Measurements from ENCODE around the gene CUX1. TPM values are rescaled to one million over a fixed set of nuclear protein-coding genes. Genes with fewer than 3 reads are reported as not detected.

Gene CUX1
- total and polyA plus RNA-seq, 10 of the 15 experiments (the other 5 are each of a cell fraction or from before 2014, with no cell fraction given) = 6.1 to 48.6 (median 25.9) TPM

DNA sequence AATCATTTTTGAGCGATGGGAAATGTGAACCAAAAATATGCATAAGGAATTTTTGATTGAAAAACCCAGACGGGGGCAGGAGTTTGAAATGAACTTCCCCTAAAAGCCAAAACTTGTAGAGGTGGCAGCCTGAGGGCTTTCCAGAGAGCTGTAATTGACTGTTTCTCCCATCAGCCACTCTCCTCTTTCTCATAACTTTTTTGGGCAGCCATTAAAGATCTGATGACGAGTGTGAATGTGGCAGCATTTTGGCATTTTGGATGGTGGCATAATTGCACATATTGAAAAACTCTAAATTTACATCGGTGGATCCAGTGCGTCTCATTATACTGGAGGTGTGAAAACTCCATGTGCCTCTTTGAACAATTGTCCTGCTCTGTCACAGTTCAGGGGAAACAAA lies 159.0 kb downstream of the CUX1 start:
- BruUV-seq (replicated peaks) = no TSS peak
- FAIRE-seq (no peak), ATAC-seq (no peak), DNase-seq (ENCODE audit: low read depth, low spot score) (no peak)
- no peaks in the 10 kb centered on the region; the same call in none of the 2 replicates for H3K79me2 ChIP-seq (ENCODE audit: control insufficient read depth, insufficient read depth, low read length)
- peaks cover 2% of the 10 kb centered on the region; the same call in 2 of the 3 replicates for H3K9me3 ChIP-seq (replicated peaks; ENCODE audit: control insufficient read depth, insufficient read depth, low read length)
- H3K4me2 ChIP-seq (ENCODE audit: control insufficient read depth, insufficient read depth) = no peak overlapping the region
- no peak for TF ChIP-seq HDAC6 (IDR thresholded peaks at IDR 0.05; ENCODE audit: unreplicated experiment)
- TF ChIP-seq STAT1 (conservative IDR thresholded peaks at IDR 0.05) = no peak
- no peak for TF ChIP-seq KAT2A (conservative IDR thresholded peaks at IDR 0.05; ENCODE audit: control insufficient read depth, low read depth, low read length)
- no peak overlapping the region for H3K9ac ChIP-seq (ENCODE audit: control insufficient read depth, insufficient read depth, low read length)
- ChIA-PET SMC1A (ENCODE audit: uncharacterized antibody, unreplicated experiment) (interaction anchor here (0.6 to 4.5 kb wide), 9 partner anchors 9 to 157 kb away, joined by 3 to 29 read pairs (median 3); no protein-coding TSS in a partner anchor), POLR2A (interaction anchor here (0.6 to 0.7 kb wide), 4 partner anchors 22 to 410 kb away, joined by 3 to 11 read pairs (median 8); no protein-coding TSS in a partner anchor), CTCF (interaction anchor here (0.5 to 2.2 kb wide), 5 partner anchors 9 to 287 kb away, joined by 3 to 6 read pairs (median 3); no protein-coding TSS in a partner anchor), RAD21 (ENCODE audit: unreplicated experiment) (interaction anchor here (0.7 to 2.4 kb wide), 7 partner anchors 10 to 145 kb away, joined by 3 to 11 read pairs (median 4); no protein-coding TSS in a partner anchor)
- in situ Hi-C loops (cut with MboI) (no loop called here), intact Hi-C loops (cut with micrococcal nuclease; ENCODE audit: unreplicated experiment) (no loop called here)
- H3K4me1 ChIP-seq (ENCODE audit: control insufficient read depth, insufficient read depth, low read length) = peaks cover 22% of the 10 kb centered on the region
- H3K27ac ChIP-seq (ENCODE audit: control insufficient read depth, insufficient read depth) = no peak overlapping the region
- no peak overlapping the region for H2AFZ ChIP-seq (ENCODE audit: control insufficient read depth, low read depth, low read length)
- H3K27me3 ChIP-seq (replicated peaks in 1 of 2; ENCODE audit: control insufficient read depth in 2 of 2, insufficient read depth in 2 of 2, low read length in 1 of 2) = no peaks in the 10 kb centered on the region; a peak in 1 of 4 replicates
- H4K20me1 ChIP-seq (ENCODE audit: control insufficient read depth, insufficient read depth) = no peaks in the 10 kb centered on the region
- H3K36me3 ChIP-seq (ENCODE audit: control insufficient read depth in 2 of 2, insufficient read depth in 2 of 2, low read length in 1 of 2) = peaks cover 0 to 7% of the 10 kb centered on the region in 2 experiments; a peak in 3 of 4 replicates
- 46% methylated on average over 5 of the region's 5 CpGs for WGBS (ENCODE audit: insufficient coverage, insufficient replicate concordance, low lambda C conversion rate, missing lambda C conversion rate)
- H3K4me3 ChIP-seq = no peak overlapping the region

GRCh38 chr7:101977249-101977648 lies 159.8 kb downstream of the CUX1 start:
- ChIA-PET RAD21 (ENCODE audit: unreplicated experiment) (interaction anchor here (1.2 to 2.4 kb wide), 3 partner anchors 9 to 71 kb away, joined by 3 to 11 read pairs (median 4); no protein-coding TSS in a partner anchor), SMC1A (ENCODE audit: uncharacterized antibody, unreplicated experiment) (interaction anchor here (0.9 to 4.5 kb wide), 6 partner anchors 8 to 158 kb away, joined by 3 to 29 read pairs (median 4); no protein-coding TSS in a partner anchor), POLR2A (interaction anchor here (0.9 kb wide), 1 partner anchor 58 kb away, joined by 3 read pairs; no protein-coding TSS in a partner anchor), CTCF (interaction anchor here (0.8 to 2.2 kb wide), 2 partner anchors 17 to 18 kb away, joined by 5 to 6 read pairs; no protein-coding TSS in a partner anchor)
- no peaks in the 10 kb centered on the region; the same call in none of the 2 replicates for H3K79me2 ChIP-seq (ENCODE audit: control insufficient read depth, insufficient read depth, low read length)
- H4K20me1 ChIP-seq (ENCODE audit: control insufficient read depth, insufficient read depth) = no peaks in the 10 kb centered on the region
- H3K36me3 ChIP-seq (ENCODE audit: control insufficient read depth in 2 of 2, insufficient read depth in 2 of 2, low read length in 1 of 2) = peaks cover 0 to 7% of the 10 kb centered on the region in 2 experiments; a peak in 3 of 4 replicates
- TF ChIP-seq BCL11A (IDR thresholded peaks at IDR 0.05; ENCODE audit: low read depth, low read length) (no peak), JUNB (IDR thresholded peaks at IDR 0.05) (no peak), RB1 (IDR thresholded peaks at IDR 0.05; ENCODE audit: borderline replicate concordance) (no peak), RAD51 (IDR thresholded peaks at IDR 0.05) (no peak), SIN3A (IDR thresholded peaks at IDR 0.05; ENCODE audit: low read depth, low read length) (no peak), HDGF (IDR thresholded peaks at IDR 0.05) (no peak), ATF3 (IDR thresholded peaks at IDR 0.05; ENCODE audit: borderline replicate concordance, extremely low read depth, low read depth, low read length) (no peak)
- TF ChIP-seq, protein P1, sequence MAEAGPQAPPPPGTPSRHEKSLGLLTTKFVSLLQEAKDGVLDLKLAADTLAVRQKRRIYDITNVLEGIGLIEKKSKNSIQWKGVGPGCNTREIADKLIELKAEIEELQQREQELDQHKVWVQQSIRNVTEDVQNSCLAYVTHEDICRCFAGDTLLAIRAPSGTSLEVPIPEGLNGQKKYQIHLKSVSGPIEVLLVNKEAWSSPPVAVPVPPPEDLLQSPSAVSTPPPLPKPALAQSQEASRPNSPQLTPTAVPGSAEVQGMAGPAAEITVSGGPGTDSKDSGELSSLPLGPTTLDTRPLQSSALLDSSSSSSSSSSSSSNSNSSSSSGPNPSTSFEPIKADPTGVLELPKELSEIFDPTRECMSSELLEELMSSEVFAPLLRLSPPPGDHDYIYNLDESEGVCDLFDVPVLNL (IDR thresholded peaks at IDR 0.05; ENCODE audit: low read depth, low read length) = no peak
- TF ChIP-seq, protein P2, sequence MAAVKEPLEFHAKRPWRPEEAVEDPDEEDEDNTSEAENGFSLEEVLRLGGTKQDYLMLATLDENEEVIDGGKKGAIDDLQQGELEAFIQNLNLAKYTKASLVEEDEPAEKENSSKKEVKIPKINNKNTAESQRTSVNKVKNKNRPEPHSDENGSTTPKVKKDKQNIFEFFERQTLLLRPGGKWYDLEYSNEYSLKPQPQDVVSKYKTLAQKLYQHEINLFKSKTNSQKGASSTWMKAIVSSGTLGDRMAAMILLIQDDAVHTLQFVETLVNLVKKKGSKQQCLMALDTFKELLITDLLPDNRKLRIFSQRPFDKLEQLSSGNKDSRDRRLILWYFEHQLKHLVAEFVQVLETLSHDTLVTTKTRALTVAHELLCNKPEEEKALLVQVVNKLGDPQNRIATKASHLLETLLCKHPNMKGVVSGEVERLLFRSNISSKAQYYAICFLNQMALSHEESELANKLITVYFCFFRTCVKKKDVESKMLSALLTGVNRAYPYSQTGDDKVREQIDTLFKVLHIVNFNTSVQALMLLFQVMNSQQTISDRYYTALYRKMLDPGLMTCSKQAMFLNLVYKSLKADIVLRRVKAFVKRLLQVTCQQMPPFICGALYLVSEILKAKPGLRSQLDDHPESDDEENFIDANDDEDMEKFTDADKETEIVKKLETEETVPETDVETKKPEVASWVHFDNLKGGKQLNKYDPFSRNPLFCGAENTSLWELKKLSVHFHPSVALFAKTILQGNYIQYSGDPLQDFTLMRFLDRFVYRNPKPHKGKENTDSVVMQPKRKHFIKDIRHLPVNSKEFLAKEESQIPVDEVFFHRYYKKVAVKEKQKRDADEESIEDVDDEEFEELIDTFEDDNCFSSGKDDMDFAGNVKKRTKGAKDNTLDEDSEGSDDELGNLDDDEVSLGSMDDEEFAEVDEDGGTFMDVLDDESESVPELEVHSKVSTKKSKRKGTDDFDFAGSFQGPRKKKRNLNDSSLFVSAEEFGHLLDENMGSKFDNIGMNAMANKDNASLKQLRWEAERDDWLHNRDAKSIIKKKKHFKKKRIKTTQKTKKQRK (IDR thresholded peaks at IDR 0.05; ENCODE audit: low read depth, low read length) = no peak
- in situ Hi-C loops (cut with MboI) = no loop called here
- H3K4me3 ChIP-seq = no peak overlapping the region
- H3K27ac ChIP-seq (ENCODE audit: control insufficient read depth, insufficient read depth) = no peak overlapping the region
- no peak for FAIRE-seq
- H3K4me1 ChIP-seq (ENCODE audit: control insufficient read depth, insufficient read depth, low read length) = peaks cover 25% of the 10 kb centered on the region
- H3K4me2 ChIP-seq (ENCODE audit: control insufficient read depth, insufficient read depth) = no peak overlapping the region
- no peaks in the 10 kb centered on the region; a peak in 1 of 4 replicates for H3K27me3 ChIP-seq (replicated peaks in 1 of 2; ENCODE audit: control insufficient read depth in 2 of 2, insufficient read depth in 2 of 2, low read length in 1 of 2)
- DNase-seq (ENCODE audit: low read depth, low spot score) = no peak
- intact Hi-C loops (cut with micrococcal nuclease; ENCODE audit: unreplicated experiment) = no loop called here
- 99% methylated on average over 4 of the region's 4 CpGs for WGBS (ENCODE audit: insufficient coverage, insufficient replicate concordance, low lambda C conversion rate, missing lambda C conversion rate)
- no peak for ATAC-seq
- BruUV-seq (replicated peaks) = no TSS peak
- no peak overlapping the region for H2AFZ ChIP-seq (ENCODE audit: control insufficient read depth, low read depth, low read length)
- peaks cover 2% of the 10 kb centered on the region; the same call in 2 of the 3 replicates for H3K9me3 ChIP-seq (replicated peaks; ENCODE audit: control insufficient read depth, insufficient read depth, low read length)
- H3K9ac ChIP-seq (ENCODE audit: control insufficient read depth, insufficient read depth, low read length) = no peak overlapping the region
